Fibroblast of villous mesenchyme (primary cell): ENCODE results near the gene KIRREL3. TPM values are rescaled to one million over a fixed set of nuclear protein-coding genes. Genes with fewer than 3 reads are reported as not detected.

Experiments
- DNase-seq: peaks from one replicate; pipeline ENCODE4 v3.0.0-alpha.2; 2010; ENCODE audit warnings: low read depth
- H3K4me3 ChIP-seq: 2 replicates; pipeline ENCODE4 v1.5.1; 2011; ENCODE audit warnings: low read depth, mild to moderate bottlenecking, low read length
- CTCF ChIP-seq: IDR thresholded peaks from 2 replicates; pipeline ENCODE4 v1.5.1; 2012; ENCODE audit warnings: low read depth, mild to moderate bottlenecking, low read length; ENCODE audit not compliant: insufficient read depth
- total RNA-seq: library from RNA; depleted of rRNA; stranded (reverse); fragments of >200 nt; gene quantifications from 2 replicates; pipeline ENCODE4 v1.2.3, GENCODE V29; 2012

Gene KIRREL3
- total RNA-seq, 1 donor = 9.9 TPM

GRCh38 chr11:126527651-126528050 is 472.9 kb downstream of the KIRREL3 start:
- DNase-seq = no peak
- TF ChIP-seq CTCF = no peak
- no peak overlapping the region for H3K4me3 ChIP-seq

- no peak for DNase-seq
- TF ChIP-seq CTCF = no peak
Measured at GRCh38 chr11:126526471-126526870, 474.1 kb downstream of the KIRREL3 start.

GRCh38 chr11:126525702-126526101 is 474.9 kb downstream of the KIRREL3 start:
- no peak overlapping the region for H3K4me3 ChIP-seq
- no peak for TF ChIP-seq CTCF
- no peak for DNase-seq

More at GRCh38 chr11:126526471-126526870, 474.1 kb downstream of the KIRREL3 start:
- no peak overlapping the region for H3K4me3 ChIP-seq

GRCh38 chr11:126525216-126525615 is 475.4 kb downstream of the KIRREL3 start:
- DNase-seq = no peak
- no peak for TF ChIP-seq CTCF

GRCh38 chr11:126523441-126524205 is 476.9 kb downstream of the KIRREL3 start:
- DNase-seq = no peak
- no peak overlapping the region for H3K4me3 ChIP-seq
- TF ChIP-seq CTCF = no peak

More at GRCh38 chr11:126525216-126525615, 475.4 kb downstream of the KIRREL3 start:
- no peak overlapping the region for H3K4me3 ChIP-seq

GRCh38 chr11:126522606-126523005 is 478.0 kb downstream of the KIRREL3 start:
- DNase-seq = no peak
- no peak for TF ChIP-seq CTCF
- no peak overlapping the region for H3K4me3 ChIP-seq
